C4-2B (cell line): Measurements from ENCODE around the gene FBXL17.

Source experiments
- ZFX ChIP-seq: fragments of 450-650 bp; IDR thresholded peaks from 2 replicates; pipeline ENCODE4 v1.6.1; 2017
- TF ChIP-seq, protein P1 (sequence below): fragments of 450-650 bp; conservative IDR thresholded peaks from 2 replicates; pipeline ENCODE4 v1.5.1; 2017; ENCODE audit warnings: mild to moderate bottlenecking

DNA sequence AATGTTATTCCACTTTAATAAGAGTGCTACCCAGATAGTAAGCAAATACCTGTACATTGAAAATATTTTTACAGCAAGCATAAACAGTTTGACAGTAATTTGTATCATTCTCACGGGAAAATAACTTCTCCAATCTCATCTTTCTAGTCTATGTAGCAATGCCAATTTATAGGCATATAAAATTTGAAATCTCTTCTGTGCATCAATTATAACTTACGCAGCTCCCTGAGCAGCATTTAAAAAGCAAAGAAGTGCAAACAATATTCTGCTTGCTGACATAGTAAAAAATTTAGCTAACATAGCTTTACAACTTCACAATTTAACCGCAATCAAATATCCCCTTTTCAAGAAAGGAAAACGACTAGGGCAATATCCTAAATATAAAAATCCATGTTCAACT lies 257.3 kb downstream of the FBXL17 start:
- TF ChIP-seq, protein P1, sequence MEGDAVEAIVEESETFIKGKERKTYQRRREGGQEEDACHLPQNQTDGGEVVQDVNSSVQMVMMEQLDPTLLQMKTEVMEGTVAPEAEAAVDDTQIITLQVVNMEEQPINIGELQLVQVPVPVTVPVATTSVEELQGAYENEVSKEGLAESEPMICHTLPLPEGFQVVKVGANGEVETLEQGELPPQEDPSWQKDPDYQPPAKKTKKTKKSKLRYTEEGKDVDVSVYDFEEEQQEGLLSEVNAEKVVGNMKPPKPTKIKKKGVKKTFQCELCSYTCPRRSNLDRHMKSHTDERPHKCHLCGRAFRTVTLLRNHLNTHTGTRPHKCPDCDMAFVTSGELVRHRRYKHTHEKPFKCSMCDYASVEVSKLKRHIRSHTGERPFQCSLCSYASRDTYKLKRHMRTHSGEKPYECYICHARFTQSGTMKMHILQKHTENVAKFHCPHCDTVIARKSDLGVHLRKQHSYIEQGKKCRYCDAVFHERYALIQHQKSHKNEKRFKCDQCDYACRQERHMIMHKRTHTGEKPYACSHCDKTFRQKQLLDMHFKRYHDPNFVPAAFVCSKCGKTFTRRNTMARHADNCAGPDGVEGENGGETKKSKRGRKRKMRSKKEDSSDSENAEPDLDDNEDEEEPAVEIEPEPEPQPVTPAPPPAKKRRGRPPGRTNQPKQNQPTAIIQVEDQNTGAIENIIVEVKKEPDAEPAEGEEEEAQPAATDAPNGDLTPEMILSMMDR, result no peak
- no peak for TF ChIP-seq ZFX
